ENCODE data around the gene OR2S2. TPM values are rescaled to one million over a fixed set of nuclear protein-coding genes. Genes with fewer than 3 reads are reported as not detected.

Gene OR2S2
- total and polyA plus RNA-seq, 2 of the 8 experiments (the other 6 are each of a cell fraction or from before 2014, with no cell fraction given), result not detected

GRCh38 chr9:35928591-35929452 lies 29.1 kb downstream of the OR2S2 start (continued):
- TF ChIP-seq KDM5A (IDR thresholded peaks at IDR 0.05; ENCODE audit: low read length), result no peak
- TF ChIP-seq TBP (IDR thresholded peaks at IDR 0.05; ENCODE audit: low read depth, low read length), result no peak
- no peak for TF ChIP-seq CTCF (IDR thresholded peaks at IDR 0.05; ENCODE audit: control extremely low read depth in 1 of 3, insufficient read depth in 1 of 3, low read depth in 1 of 3, low read length in 3 of 3)
- TF ChIP-seq SIN3A (conservative IDR thresholded peaks at IDR 0.05 in 1 of 2, IDR thresholded peaks at IDR 0.05 in 1 of 2; ENCODE audit: low read depth in 1 of 2, low read length in 2 of 2), result no peak
- no peak for TF ChIP-seq NRF1 (IDR thresholded peaks at IDR 0.05; ENCODE audit: low read depth, low read length)
- TF ChIP-seq USF2 (IDR thresholded peaks at IDR 0.05; ENCODE audit: low read length), result no peak
- no peak for TF ChIP-seq SAP30 (IDR thresholded peaks at IDR 0.05; ENCODE audit: insufficient read depth, insufficient replicate concordance, low read length)
- no peak for TF ChIP-seq BRCA1 (IDR thresholded peaks at IDR 0.05; ENCODE audit: low read depth, low read length)

Measured in H1 (cell line).